GM21367 (cell line): ENCODE results near the gene RACGAP1.

Experiments used
- ATAC-seq: cut with Tn5 transposase; IDR thresholded peaks from one replicate; pipeline ENCODE4 v1.9.1; 2021; ENCODE audit not compliant: unreplicated experiment

The RACGAP1 gene

DNA sequence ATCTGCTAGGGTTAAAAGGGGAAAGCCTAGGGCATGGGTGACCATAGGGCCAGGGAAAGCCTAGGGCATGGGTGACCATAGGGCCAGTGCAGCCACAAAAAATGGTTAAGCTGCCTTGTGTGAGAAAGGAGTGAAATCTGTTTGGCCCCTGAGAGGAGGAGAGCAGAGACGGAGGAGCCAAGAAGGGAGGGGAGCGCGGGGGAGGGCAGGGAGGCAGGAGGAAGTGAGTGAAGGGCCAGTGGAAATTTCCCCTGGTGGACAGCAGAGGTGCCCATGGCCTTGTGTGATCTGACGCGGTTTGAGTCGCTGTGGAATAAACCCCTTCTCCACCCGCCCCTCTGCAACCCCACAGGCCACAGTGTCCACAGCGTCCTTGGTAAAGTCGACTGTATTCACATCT lies 53.2 kb downstream of the RACGAP1 start:
- no peak for ATAC-seq

DNA sequence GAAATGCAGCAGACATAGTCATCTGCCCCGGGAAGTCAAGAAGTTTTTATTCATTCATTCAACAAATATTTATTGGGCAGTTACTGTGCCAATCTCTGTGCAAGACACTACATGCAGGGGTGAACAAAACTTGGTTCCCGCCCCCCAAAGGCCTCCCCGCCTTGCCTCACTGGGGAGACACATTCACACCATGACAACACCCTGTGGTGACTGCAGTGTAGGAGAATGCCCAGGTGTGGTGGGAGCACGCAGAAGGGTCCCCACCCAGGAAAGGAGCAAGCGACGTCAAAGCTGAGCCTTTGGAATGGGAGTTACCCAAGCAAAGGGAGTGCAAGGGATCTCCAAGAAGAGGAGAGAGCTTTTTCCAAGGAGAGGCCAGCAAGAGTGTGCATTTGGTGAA lies 54.2 kb downstream of the RACGAP1 start:
- ATAC-seq: no peak

DNA sequence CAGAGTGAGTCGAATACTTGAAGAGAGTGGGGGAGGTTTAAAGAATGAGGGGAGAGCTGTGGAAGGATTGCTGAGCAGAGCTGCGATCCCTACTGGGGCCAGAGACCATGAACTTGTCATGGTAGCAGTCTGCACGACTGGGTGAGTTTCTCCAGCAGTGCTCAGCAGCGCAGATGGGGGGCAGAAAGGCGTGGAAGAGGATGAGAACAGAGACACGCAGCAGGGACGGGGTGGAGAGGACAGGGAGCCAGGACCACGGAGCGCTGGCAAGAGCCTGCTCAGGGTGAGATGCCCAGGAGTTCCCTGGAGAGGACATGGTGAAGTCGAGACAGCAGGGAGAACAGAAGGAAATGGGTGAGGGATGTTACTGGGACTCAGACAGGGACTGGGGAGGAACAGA lies 54.6 kb downstream of the RACGAP1 start:
- no peak for ATAC-seq

DNA sequence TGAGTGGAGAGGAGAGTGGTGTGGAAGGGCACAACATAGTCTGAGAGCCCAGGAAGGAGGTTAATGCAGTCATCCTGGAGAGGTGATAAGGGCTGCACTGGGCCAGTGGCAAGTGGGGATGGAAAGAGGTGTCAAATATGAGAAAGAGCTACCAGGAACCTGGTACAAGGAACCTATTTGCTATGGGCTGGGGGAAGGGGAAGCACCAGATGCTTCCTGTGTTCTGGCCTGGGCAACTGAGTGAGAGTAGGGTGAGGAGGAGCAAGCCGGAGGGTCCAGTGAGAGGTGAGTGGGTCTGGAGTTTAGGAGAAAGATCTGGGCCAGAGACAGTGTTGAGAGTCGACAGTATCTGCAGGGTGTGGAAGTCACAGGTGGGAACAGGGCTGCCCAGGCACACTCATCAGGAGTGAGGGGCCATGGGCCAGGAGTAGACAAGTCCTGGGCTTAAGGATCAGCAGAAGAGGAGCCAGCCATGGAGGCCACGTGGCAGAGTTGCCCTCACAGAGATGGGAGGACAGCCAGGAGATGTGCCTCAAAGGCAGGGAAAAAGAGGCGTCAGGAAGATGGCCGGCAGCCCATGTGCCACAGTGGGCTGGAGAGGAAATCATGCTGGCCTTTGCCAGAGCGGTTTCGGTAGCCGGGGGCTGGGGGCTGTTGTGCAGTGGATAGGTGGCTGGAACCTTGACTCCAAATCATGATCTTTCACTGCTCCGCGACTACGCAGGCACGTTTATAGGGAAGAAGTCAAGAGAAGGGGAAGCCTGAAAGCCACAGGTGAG lies 55.5 kb downstream of the RACGAP1 start:
- ATAC-seq: no peak

DNA sequence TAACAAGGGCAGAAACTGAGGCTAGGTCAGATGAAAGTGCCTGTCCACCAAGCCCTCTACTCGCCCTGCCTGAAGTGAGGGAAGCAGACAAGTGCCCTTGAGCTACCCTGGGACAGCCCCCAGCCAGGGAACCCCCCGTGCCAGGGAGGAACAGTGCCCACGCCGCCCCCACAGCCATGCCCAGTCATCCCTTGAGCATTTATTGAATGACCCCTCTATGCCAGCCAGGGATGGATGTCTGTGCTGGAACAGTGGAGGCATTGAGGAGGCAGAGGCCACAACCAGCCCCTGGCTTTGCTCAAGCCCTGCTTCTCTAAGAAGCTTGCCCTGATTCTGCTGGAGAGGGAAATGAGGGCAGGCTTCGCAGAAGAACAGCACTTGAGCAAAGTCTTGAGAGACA lies 56.3 kb downstream of the RACGAP1 start:
- ATAC-seq: no peak

DNA sequence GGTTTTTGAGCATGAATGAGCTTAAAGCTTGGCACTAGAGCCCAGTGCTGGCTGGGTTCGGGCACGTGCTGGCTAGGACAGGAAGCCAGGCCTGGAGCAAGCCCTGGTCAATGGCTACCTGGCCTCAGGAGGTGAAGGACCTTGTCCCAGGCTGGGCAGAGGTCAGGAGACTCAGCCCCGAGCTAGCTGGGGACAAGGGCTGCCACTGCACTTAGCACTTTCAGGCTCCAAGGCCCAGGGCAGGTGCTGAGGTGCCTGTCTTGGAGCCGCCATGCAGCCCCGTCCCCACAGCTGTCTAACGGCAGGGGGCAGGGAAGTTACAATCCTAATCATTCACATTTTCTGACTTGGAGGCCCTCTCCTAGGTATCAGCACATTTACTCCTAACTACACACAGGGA lies 56.8 kb downstream of the RACGAP1 start:
- ATAC-seq: no peak

DNA sequence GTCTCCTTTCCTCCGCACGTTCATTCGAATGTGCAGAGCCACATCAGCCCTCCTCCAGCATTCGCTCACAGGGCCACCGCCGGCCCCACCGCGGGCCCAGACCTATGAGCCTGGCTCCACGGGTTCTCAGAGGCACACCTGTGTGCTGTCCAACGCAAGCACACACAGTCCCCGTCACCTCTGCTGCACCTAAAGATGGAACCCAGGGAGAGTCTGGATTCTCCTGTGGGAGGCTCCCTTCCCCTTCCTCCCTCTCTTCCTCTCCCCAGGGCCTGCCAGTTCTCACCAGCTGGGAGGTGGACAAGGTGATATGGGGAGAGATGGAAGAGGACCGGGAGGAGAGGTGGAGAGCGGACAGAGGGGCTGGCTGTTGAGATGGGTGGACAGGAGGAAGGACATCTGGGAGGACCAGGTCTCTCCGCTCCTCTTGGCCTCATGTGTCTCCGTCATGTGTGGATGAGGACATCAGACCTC lies 57.5 kb downstream of the RACGAP1 start:
- ATAC-seq: no peak

DNA sequence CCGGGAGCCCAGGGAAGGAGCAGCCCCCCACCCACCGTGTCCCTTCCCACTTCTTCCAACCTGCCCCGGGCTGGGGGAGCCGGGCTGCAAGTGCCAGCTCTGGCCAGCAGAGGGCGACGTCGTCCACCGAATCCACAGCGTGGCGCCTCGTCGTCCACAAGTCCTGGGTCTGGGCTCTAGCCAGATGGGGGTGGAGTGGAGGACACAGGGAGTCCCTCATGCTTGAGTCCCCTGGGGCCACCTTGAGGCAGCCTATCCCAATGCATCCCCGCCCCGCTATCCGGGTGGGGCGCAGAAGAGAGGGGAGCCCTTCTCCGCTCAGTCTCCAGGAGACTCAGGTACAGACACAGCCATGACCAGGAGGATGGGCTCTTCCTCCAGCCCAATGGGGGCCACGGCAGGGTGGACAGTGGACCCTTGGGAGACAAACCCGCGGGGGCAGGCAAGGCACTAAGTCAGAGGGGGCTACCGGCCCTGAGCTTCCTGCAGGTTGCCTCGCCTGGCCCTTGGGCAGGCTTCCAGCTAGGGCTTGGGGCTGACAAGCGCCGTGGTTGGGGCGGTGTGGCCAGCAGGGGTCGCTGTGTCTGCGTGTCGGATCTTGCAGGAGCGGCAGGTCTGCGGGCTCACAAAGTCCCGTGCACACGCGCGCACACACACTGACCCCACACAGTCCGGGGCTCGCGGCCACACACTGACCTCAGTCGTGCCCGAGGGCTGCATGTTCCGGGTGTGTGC lies 58.1 kb downstream of the RACGAP1 start:
- ATAC-seq: peak; percentile 65

DNA sequence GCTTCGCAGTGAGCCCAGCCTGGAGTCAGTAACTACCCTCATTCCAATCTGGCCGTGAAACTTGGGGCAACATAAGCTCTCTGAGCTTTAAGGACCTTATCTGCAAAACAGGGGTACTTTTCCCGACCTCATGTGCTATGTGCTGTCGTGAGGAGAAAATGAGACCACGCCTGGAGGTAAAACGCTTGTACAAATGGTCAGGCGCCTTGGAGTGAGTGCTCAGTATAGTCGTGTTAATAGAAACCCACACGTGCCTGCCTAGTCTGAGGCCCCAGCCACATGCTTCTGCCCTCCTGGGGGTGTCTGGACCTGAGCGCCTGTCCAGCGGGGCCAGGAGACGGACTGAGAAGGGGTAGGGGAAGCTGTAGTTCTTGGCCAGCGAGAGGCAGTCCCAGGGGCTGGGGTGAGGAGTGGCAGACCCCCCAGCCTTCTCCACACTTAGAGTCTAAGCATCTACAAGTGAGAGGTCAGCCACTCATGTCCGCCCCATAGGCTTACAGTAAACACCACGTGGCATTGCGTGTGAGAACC lies 58.7 kb downstream of the RACGAP1 start:
- ATAC-seq: no peak

DNA sequence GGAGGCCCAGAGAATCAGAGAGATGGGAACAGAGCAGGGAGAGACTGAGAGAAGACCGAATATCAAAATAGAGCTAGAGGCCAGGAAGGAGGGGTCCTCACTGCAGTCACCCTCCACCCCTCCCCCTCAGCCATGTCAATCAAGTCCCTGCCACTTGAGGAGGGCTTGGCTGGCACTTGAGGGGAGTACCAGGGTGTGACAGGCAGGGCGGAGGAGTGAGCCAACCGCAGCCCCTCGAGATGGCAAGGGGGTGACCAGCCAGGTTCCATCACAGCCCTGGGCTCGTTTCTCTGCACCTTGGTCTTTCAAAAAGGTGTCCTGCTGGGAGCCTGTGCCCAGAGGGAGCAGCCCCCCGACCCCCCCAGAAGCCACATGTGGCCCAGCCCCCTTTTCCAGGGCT lies 59.5 kb downstream of the RACGAP1 start:
- no peak for ATAC-seq

DNA sequence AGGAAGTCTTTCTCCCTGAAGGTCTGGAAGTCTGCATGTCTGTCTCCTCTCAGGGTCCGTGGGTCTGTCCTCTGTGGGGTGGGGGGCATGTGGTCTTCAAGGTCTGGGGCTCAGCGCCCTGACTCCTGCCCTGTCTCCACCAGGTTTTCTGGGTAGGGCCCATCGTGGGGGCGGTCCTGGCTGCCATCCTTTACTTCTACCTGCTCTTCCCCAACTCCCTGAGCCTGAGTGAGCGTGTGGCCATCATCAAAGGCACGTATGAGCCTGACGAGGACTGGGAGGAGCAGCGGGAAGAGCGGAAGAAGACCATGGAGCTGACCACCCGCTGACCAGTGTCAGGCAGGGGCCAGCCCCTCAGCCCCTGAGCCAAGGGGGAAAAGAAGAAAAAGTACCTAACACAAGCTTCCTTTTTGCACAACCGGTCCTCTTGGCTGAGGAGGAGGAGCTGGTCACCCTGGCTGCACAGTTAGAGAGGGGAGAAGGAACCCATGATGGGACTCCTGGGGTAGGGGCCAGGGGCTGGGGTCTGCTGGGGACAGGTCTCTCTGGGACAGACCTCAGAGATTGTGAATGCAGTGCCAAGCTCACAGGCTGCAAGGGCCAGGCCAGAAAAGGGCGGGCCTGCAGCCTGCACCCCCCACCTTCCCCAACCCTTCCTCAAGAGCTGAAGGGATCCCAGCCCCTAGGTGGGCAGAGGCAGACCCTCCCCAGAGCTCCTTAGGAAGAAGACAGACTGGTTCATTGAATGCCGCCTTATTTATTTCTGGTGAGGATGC lies 60.3 kb downstream of the RACGAP1 start:
- no peak for ATAC-seq

DNA sequence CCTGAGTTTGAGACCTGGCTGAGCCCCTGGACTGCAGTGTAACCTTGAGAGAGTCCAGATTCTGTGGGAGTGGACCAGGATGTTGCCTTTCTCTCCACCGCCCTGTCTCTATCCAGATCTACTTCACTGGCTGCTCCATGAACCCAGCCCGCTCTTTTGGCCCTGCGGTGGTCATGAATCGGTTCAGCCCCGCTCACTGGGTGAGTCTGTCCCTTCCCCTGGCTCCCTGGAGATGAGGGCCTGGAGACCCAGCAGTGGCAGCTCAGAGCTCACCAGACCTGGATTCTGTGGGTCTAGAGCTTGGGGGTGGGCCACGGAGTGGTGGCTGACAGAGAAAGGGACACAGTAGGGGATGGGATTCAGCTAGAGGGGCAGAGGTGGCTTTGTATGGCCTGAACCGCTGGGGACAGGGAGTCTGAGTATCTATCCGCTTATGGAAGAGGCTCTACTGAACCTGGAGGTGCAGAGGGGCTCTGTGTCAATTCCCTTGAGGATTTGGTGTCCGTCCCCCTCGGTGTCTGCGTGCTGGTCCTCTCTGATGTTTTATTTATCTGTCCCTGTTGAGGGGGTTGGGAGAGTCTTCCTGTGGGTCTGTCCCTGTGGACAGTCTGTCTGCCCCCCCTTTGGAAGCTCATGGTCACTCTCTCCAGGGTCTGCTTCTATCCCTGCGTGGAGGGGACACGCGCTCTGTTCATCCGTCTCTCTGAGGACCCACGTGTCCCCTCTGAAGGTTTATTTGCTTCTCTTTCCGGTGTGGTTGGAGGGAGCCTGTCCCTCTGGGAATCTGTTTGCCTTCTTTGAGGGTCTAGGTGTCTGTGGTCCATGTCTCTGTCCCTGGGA lies 61.1 kb downstream of the RACGAP1 start:
- no peak for ATAC-seq

DNA sequence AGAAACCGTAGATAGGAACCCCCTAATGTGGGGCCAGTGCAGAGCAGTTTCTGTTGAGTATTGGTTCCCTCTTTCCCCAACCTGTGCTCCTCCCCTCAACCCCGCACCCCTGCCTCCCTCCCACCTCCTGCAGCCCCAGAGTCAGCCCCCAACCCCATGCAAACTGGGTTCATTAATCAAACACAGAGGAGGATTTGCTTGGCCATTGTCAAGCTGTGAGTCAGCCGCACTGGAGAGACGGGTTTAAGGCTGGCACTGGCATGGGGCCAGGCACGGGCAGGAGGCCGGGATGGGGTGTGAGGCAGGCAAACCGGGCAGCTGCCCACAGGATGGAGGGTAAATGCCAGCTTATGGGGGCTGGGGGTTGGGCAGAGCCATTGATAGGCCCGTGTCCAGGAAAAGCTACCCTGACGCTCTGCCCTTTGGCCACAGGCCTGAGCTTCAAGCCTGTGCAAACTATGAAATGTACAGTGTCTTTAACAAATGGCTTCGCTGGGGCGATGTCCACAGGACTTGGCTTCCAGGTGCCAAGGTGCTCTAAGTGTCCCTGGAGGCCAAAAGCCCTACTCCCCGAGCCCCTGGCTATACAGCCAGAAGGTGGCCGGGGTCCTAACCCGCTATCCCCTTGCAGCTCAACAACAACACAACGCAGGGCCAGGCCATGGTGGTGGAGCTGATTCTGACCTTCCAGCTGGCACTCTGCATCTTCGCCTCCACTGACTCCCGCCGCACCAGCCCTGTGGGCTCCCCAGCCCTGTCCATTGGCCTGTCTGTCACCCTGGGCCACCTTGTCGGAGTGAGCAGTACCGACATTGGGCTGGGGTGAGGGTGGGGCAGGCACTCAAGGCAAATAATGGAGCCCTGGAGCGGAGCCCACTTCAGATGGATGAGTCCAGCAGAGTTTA lies 62.2 kb downstream of the RACGAP1 start:
- ATAC-seq: no peak

DNA sequence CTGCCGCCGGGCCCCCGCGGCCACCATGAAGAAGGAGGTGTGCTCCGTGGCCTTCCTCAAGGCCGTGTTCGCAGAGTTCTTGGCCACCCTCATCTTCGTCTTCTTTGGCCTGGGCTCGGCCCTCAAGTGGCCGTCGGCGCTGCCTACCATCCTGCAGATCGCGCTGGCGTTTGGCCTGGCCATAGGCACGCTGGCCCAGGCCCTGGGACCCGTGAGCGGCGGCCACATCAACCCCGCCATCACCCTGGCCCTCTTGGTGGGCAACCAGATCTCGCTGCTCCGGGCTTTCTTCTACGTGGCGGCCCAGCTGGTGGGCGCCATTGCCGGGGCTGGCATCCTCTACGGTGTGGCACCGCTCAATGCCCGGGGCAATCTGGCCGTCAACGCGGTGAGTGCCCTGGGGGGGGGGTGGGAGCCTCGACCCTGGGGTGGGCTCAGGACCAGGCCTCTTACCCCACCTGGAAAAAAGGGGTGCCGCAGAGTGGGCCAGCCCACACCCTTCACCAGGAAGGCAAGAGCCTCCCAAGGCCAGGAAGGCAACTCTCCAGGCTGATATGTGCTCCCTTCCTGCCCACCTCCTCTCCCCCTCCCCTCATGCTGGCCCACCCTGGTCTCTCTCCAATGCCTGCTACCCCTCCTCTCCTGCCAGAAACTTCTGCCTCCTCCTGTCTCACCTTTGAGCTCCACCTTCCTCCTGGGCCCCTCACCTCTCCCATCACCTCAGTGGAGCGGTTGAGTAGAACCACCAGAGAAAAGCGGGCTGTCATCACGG lies 63.1 kb downstream of the RACGAP1 start:
- ATAC-seq: no peak

DNA sequence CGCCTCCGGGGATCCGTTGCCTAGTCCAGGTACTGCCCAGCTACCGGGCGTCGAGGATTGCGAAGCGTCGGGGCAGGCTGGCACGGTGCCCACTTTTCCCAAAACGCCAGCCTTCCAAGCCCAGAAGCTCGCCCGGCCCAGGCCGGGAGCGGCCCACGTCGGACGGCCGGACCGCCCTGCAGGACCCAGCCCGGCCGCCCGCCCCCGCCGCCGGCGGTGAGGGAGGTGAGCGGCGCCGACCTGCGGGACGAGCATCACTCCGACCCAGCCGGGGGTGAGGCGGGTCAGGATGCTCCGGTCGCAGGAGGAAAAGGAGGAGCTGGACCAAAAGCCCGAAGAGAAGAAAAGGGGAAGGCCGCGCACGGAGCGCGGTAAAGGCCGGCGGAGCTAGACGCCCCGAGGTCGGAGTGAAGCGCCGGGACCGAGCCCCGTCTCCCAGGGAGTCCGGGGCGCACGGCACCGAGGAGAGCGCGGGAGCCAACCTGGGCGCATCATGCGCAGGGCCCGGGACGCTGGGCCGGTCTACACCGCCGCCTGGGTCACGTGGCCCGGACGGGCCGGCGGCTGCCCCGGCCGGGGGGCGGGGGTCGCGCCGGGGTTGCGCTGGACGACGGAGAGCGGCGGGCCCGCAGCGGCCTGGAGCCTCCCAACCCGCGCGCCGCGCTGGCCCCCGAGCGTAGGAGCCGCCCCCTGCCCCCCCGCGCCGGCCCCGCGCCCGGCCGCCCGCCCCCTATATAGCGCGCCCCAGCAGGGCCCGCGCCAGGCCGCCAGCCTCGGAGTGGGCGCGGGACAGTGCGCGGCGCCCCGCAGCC lies 64.0 kb downstream of the RACGAP1 start, which contains the start of gene AQP5:
Gene AQP5 (plus strand): TSS at position 762 of the 812 bp plus-strand sequence. CDS start 146 bp downstream, outside the sequence.
- no peak for ATAC-seq

DNA sequence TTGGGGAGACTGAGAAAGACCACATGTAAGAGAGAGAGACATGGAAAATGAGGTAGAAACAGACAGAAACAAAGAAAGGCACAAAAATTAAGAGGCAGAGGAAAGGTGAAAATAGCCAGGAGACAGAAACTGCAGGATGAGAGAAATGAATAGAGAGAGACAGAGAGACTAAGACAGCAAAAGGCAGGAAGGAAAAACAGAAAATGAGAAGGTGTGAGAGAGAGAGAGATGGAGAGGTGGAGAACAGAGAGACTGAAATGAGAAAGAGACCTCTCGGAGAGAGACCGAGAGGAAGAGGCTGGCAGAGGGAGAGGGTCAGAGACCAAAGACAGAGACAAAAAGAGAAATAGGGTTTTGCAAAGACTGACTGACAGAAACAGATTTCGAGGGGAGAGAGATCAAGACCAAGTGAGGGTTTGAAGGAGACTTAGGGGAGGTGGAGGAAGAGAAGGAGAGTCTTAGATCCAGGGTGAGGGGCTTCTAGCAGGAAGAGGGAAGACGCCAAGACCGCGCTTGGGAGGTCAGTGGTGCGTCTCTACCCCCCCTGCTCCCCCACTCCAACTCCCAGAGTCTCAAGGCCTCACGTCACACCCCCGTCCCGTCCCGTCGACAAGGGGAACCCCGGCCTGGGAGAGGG lies 64.7 kb downstream of the RACGAP1 start:
- no peak for ATAC-seq
